DOHH2 (cell line): Measurements from ENCODE around the gene WWOX.

Experiments used
- H3F3A ChIP-seq: fragments of 200-600 bp; sonication (generic), shearing (Covaris generic); 2 replicates; pipeline ENCODE4 v1.6.0; 2016; ENCODE audit warnings: antibody characterized with exemption, mild to moderate bottlenecking; ENCODE audit not compliant: control insufficient read depth, insufficient read depth
- H3K27ac ChIP-seq: fragments of 200-600 bp; sonication (generic); 2 replicates; pipeline ENCODE4 v1.5.1; 2014; ENCODE audit warnings: low read depth, mild to moderate bottlenecking, low read length, moderate library complexity
- H3K27me3 ChIP-seq: fragments of 200-600 bp; sonication (generic); 2 replicates; pipeline ENCODE4 v1.6.1; 2014; ENCODE audit warnings: mild to moderate bottlenecking, low read length, mixed read lengths; ENCODE audit not compliant: control insufficient read depth
- H3K36me3 ChIP-seq: fragments of 200-600 bp; sonication (generic); 2 replicates; pipeline ENCODE4 v1.6.1; 2014; ENCODE audit warnings: mild to moderate bottlenecking, low read length, moderate library complexity, mixed read lengths; ENCODE audit not compliant: control insufficient read depth
- H3K4me1 ChIP-seq: fragments of 200-600 bp; sonication (generic); 2 replicates; pipeline ENCODE4 v1.6.1; 2014; ENCODE audit warnings: mild to moderate bottlenecking, low read length, mixed read lengths; ENCODE audit not compliant: control insufficient read depth
- H3K4me2 ChIP-seq: fragments of 200-600 bp; sonication (generic); 2 replicates; pipeline ENCODE4 v1.6.0; 2014; ENCODE audit warnings: mild to moderate bottlenecking, low read length, moderate library complexity
- H3K4me3 ChIP-seq: fragments of 200-600 bp; sonication (generic); 2 replicates; pipeline ENCODE4 v1.5.1; 2014; ENCODE audit warnings: mild to moderate bottlenecking, low read length, mixed read lengths
- H3K79me2 ChIP-seq: fragments of 200-600 bp; sonication (generic); 2 replicates; pipeline ENCODE4 v1.6.1; 2014; ENCODE audit warnings: mild to moderate bottlenecking, low read length, mixed read lengths; ENCODE audit not compliant: control insufficient read depth
- H3K9me2 ChIP-seq: fragments of 200-600 bp; sonication (generic); replicated peaks from 2 replicates; pipeline ENCODE4 v1.6.1; 2014; ENCODE audit warnings: mild to moderate bottlenecking, low read length, mixed read lengths; ENCODE audit not compliant: control insufficient read depth
- H3K9me3 ChIP-seq: fragments of 200-600 bp; sonication (generic); 2 replicates; pipeline ENCODE4 v1.6.1; 2014; ENCODE audit warnings: antibody characterized with exemption, low read length, mixed read lengths; ENCODE audit not compliant: control insufficient read depth, insufficient read depth
- H4K20me1 ChIP-seq: fragments of 200-600 bp; sonication (generic); 2 replicates; pipeline ENCODE4 v1.6.0; 2014; ENCODE audit warnings: low read depth, mild to moderate bottlenecking, antibody characterized with exemption, low read length, moderate library complexity; ENCODE audit not compliant: control insufficient read depth, insufficient read depth
- CTCF ChIP-seq: fragments of 200-600 bp; sonication (generic); IDR thresholded peaks from one replicate; pipeline ENCODE4 v1.5.1; 2014; ENCODE audit warnings: antibody characterized with exemption, mild to moderate bottlenecking, low read depth, low read length; ENCODE audit not compliant: poor library complexity, severe bottlenecking
- EZH2phosphoT487 ChIP-seq: fragments of 200-600 bp; sonication (generic); IDR thresholded peaks from 2 replicates; pipeline ENCODE4 v1.6.1; 2017; ENCODE audit warnings: borderline replicate concordance, mild to moderate bottlenecking, antibody characterized with exemption, low read length, moderate library complexity, mixed read lengths

The WWOX gene

GRCh38 chr16:79026117-79026516, 926.7 kb downstream of the WWOX start:
- H3K9me3 ChIP-seq, result no peaks in the 10 kb centered on the region
- no peaks in the 10 kb centered on the region for H4K20me1 ChIP-seq
- no peaks in the 10 kb centered on the region for H3K9me2 ChIP-seq
- no peaks in the 10 kb centered on the region for H3K79me2 ChIP-seq
- TF ChIP-seq EZH2phosphoT487, result no peak
- no peak for TF ChIP-seq CTCF
- H3K4me2 ChIP-seq, result no peak overlapping the region
- H3F3A ChIP-seq, result no peaks in the 10 kb centered on the region
- H3K4me3 ChIP-seq, result no peak overlapping the region
- H3K27me3 ChIP-seq, result no peaks in the 10 kb centered on the region
- no peaks in the 10 kb centered on the region for H3K4me1 ChIP-seq
- no peaks in the 10 kb centered on the region for H3K36me3 ChIP-seq
- no peak overlapping the region for H3K27ac ChIP-seq

GRCh38 chr16:79036541-79036940, 937.1 kb downstream of the WWOX start:
- Histone ChIP-seq H3K36me3 (no peaks in the 10 kb centered on the region), H3K79me2 (no peaks in the 10 kb centered on the region), H3K4me3 (no peak overlapping the region), H3K27me3 (no peaks in the 10 kb centered on the region), H3K9me3 (no peaks in the 10 kb centered on the region), H3K4me2 (no peak overlapping the region), H3F3A (no peaks in the 10 kb centered on the region), H3K9me2 (no peaks in the 10 kb centered on the region), H3K27ac (no peak overlapping the region), H4K20me1 (no peaks in the 10 kb centered on the region), H3K4me1 (no peaks in the 10 kb centered on the region)
- TF ChIP-seq CTCF, result no peak
- TF ChIP-seq EZH2phosphoT487, result no peak

- TF ChIP-seq CTCF (no peak), EZH2phosphoT487 (no peak)
- no peaks in the 10 kb centered on the region for H3K4me1 ChIP-seq
- no peak overlapping the region for H3K27ac ChIP-seq
- no peak overlapping the region for H3K4me3 ChIP-seq
- H3K9me3 ChIP-seq, result no peaks in the 10 kb centered on the region
- no peaks in the 10 kb centered on the region for H3K36me3 ChIP-seq
- H3K27me3 ChIP-seq, result no peaks in the 10 kb centered on the region
- H3K9me2 ChIP-seq, result no peaks in the 10 kb centered on the region
- no peaks in the 10 kb centered on the region for H3K79me2 ChIP-seq
- H4K20me1 ChIP-seq, result no peaks in the 10 kb centered on the region
- no peaks in the 10 kb centered on the region for H3F3A ChIP-seq
- H3K4me2 ChIP-seq, result no peak overlapping the region
Observed at GRCh38 chr16:79037521-79038373, 938.3 kb downstream of the WWOX start.
